ENCODE measurements around the gene SPTBN4.
A peak's percentile ranks its signal among the peaks of the same experiment; 100 is the strongest.
"Not testable (repeated sequence)": the region's sequence is repeated elsewhere in the genome, so short reads cannot be mapped to it uniquely, and the experiment has no call there.

SPTBN4 gene

DNA sequence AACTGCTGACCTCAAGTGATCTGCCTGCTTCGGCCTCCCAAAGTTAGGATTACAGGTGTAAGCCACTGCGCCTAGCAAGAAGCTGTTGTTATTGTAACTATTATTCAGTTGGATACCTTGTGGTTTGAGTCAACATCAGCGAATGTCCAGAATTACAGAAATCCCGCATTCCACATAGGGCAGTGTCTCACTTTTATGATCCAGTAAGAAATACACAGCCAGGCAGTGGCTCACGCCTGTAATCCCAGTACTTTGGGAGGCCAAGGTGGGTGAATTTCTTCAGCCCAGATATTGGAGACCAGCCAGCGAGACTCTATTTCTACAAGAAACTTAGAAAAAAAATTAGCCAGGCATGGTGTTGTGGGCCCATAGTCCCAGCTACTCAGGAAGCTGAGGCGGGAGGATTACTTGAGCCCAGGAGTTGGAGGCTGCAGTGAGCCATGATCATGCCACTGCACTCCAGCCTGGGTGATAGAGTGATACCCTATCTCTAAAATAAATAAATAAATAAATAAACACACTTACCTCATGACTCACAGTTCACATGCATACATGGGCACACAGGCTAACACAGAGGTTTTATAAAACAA lies 43.8 kb downstream of the SPTBN4 start:
- no peak for DNase-seq

DNA sequence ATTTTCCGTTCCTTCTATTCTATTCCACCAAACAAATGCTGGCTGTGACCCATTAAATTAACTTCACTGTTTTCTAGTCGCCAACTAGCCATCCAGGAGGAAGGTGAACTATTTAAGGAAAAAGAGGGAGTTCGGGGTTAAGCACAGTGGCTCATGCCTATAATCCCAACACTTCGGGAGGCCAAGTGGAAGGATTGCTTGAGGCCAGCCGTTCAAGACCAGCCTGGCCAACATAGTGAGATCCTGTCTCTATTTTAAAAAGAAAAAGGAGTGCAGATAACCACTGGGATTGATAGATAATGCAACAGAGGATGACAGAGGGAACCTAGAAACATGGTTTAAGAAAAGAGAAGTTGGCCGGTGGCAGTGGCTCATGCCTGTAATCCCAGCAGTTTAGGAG lies 44.7 kb downstream of the SPTBN4 start:
- DNase-seq: no peak

DNA sequence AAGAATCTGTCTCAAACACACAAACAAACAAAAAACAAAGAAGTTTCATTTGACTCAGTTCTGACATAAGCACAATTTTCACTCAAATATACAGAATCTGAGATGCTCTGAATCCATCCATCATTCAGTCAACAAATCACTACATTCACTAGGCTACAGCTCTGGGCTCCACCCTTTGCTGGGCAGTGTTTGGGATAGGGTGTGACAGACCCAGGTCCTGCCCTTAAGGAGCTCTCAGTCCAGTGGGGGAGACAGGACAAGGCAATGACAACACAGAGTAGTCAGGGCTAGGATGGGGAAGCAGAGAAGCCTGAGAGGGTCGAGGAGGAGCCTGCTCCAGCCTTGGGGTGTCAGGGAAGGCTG lies 45.3 kb downstream of the SPTBN4 start:
- no peak for DNase-seq

DNA sequence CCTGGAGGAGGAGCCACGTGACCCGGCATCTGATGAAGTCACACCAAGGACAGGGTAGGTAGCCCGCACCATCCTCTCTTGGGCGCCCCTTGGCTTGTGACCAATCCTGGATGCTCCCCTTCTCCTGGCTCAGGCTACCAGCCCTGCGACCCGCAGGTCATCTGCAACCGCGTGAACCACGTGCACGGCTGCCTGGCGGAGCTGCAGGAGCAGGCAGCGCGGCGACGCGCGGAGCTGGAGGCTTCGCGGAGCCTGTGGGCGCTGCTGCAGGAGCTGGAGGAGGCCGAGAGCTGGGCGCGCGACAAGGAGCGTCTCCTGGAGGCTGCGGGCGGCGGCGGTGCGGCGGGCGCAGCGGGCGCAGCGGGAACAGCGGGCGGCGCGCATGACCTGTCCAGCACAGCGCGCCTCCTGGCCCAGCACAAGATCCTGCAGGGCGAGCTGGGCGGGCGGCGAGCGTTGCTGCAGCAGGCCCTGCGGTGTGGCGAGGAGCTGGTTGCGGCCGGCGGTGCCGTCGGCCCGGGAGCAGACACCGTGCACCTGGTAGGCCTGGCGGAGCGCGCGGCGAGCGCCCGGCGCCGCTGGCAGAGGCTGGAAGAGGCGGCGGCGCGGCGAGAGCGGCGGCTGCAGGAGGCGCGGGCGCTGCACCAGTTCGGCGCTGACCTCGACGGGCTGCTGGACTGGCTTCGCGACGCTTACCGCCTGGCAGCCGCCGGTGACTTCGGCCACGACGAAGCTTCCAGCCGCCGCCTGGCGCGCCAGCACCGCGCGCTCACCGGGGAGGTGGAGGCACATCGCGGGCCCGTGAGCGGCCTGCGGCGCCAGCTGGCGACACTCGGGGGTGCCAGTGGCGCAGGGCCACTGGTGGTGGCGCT lies 45.9 kb downstream of the SPTBN4 start:
- DNase-seq: no peak

DNA sequence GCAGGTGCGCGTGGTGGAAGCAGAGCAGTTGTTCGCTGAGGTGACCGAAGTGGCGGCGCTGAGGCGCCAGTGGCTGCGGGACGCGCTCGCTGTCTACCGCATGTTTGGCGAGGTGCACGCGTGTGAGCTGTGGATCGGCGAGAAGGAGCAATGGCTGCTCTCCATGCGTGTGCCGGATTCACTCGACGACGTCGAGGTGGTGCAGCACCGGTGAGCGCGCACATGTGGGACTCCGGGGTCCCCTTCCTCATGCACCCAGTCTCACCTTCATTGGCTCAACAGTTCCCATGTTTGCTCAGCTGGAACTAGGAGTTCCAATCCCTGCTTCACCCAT lies 46.5 kb downstream of the SPTBN4 start:
- DNase-seq: no peak

DNA sequence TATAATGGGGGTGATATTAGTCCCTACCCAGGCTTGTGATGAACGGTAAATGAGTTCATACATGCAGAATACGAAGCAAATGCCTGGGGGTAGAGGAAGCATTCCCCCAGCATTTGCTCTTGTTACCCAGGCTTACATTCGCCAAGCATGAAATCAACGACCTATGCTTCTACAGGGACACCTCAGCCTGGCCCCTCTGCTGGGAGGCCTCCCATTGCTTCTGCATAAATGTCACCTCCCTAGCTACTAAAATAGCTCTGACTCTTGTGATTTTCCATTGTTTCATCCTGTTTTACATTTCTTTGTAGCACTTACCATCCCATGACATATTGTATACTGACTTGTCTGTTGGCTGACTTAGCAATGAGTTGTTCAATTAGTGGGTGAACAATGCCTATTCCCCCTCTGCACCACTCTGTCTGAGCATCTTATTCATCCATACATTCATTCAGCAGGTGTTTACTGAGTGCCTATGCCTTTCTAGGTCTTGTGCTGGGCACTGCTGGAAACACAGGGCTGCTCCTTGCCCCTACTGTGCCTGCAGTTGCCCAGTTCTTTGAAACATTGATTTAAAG lies 47.0 kb downstream of the SPTBN4 start:
- no peak for DNase-seq

DNA sequence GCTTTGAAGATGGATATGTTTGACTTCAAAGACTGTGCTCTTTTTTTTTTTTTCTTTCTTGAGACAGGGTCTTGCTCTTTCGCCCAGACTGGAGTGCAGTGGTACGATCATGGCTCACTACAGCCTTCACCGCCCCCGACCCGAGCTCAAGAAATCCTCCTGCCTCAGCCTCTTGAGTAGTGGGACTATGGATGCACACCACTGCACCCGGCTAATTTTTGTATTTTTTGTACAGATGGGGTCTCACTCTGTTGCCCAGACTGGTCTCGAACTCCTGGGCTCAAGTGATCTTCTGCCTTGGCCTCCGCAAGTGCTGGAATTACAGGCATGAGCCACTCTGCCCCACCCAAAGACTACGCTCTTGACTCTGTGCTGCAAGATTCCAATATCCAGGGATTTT lies 50.4 kb downstream of the SPTBN4 start:
- no peak for DNase-seq

DNA sequence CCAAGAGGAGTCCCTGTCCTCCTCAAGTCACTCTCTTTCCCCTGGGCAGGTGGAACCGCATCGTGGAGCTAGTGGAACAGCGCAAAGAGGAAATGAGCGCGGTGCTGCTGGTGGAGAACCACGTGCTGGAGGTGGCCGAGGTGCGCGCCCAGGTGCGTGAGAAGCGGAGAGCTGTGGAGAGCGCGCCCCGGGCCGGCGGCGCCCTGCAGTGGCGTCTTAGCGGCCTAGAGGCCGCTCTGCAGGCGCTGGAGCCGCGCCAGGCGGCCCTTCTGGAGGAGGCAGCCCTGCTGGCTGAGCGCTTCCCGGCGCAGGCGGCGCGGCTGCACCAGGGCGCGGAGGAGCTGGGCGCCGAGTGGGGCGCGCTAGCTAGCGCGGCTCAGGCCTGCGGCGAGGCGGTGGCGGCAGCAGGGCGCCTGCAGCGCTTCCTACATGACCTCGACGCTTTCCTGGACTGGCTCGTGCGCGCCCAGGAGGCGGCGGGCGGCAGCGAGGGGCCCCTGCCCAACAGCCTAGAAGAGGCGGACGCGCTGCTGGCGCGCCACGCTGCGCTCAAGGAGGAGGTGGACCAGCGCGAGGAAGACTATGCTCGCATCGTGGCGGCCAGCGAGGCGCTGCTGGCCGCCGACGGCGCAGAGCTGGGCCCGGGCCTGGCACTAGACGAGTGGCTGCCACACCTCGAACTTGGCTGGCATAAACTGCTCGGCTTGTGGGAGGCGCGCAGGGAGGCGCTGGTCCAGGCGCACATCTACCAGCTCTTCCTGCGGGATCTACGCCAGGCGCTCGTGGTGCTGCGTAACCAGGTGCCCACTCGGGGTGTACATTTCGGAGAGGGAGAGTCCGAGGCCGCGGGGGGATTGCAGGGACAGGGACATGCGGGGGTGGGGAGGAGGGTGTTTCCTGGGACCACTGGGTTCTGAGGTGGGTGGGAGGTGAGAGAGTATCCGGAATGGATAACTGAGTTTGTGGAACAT lies 52.8 kb downstream of the SPTBN4 start:
- DNase-seq: peak in 1 of 2 experiments; percentile 15

DNA sequence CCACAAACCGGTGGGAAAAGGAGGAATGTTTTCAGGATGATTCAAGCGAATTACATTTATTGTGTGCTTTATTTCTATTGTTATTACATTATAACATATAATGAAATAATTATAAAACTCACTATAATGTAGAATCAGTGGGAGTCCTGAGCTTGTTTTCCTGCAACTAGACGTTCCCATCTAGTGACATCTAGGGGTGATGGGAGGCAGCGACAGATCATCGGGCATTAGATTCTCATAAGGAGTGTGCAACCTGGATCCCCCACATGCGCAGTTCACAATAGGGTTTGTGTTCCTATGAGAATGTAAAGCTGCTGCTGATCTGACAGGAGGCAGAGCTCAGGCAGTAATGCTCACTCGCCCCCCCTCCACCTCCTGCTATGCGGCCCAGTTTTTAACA lies 54.5 kb downstream of the SPTBN4 start:
- no peak for DNase-seq

DNA sequence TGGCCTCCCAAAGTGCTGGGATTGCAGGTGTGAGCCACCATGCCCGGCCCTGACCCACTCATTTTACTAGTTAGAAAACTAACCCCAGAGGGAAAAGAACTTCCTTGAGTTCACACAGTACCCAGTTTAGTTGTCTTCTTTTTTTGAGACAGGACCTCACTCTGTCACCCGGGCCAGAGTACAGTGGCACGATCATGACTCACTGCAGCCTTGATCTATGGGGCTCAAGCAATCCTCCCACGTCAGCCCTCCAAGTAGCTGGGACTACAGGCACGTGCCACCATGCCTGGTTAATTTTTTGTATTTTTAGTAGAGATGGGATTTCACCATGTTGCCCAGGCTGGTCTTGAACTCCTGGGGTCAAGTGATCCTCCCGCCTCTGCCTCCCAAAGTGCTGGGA lies 55.1 kb downstream of the SPTBN4 start:
- not testable (repeated sequence) for DNase-seq

DNA sequence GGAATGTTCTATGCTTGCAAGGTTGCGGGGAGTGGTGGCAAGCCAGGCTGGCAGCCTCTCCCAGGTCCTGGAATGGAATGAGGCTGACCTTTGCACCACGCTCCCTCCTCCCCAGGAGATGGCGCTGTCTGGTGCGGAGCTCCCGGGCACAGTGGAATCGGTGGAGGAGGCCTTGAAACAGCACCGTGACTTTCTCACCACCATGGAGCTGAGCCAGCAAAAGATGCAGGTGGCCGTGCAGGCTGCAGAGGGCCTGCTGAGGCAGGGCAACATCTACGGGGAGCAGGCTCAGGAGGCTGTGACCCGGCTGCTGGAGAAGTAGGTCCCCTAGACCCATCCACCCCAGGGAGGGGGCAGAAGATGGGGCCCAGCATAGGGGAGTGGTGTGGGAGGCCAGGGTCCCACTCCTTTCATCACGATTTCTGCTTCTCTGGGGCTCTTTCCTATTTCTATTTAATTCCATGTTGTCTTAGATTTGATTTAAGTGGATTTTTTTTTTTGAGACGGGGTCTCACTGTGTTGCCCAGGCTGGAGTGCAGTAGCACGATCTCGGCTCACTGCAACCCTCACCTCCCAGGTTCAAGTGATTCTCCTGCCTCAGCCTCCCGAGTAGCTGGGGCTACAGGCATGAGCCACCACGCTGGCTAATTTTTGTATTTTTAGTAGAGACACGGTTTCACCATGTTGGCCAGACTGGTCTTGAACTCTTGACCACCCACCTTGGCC lies 56.7 kb downstream of the SPTBN4 start:
- peak in 1 of 2 experiments; percentile 65 for DNase-seq

DNA sequence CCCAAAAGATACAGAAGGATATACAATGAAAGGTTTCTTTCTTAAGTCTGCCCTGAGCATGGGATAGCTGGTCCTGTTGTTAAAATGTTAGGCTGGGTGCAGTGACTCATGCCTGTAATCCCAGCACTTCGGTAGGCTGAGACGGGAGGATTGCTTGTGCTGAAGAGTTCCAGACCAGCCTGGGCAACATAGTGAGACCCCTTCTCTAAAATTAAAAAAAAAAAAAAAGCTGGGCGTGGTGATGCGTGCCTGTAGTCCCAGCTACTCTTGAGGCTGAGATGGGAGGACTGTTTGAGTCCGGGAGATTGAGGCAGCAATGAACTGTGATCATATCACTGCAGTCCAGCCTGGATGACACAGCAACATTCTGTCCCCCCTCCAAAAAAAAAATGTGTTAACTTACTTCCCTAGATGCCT lies 57.3 kb downstream of the SPTBN4 start:
- DNase-seq: no peak

DNA sequence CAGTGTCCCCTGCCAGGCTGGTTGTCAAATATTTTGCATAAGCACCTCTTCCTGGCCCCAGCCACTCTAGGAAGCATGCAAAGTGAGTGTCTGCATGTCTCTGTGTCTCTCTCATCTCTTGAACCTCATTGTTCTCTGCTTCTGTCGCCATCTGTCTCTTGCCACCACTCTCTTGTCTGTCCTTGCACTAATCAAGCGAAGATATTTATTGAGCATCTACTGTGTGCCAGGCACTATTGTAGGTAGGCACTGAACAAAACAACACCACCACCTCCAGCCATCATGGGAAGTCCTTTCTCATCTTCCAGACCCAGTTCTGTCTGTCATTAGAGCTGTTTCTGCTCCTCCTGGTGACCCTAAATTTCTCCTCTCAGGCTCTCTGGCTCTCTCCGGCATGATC lies 57.9 kb downstream of the SPTBN4 start:
- no peak for DNase-seq

DNA sequence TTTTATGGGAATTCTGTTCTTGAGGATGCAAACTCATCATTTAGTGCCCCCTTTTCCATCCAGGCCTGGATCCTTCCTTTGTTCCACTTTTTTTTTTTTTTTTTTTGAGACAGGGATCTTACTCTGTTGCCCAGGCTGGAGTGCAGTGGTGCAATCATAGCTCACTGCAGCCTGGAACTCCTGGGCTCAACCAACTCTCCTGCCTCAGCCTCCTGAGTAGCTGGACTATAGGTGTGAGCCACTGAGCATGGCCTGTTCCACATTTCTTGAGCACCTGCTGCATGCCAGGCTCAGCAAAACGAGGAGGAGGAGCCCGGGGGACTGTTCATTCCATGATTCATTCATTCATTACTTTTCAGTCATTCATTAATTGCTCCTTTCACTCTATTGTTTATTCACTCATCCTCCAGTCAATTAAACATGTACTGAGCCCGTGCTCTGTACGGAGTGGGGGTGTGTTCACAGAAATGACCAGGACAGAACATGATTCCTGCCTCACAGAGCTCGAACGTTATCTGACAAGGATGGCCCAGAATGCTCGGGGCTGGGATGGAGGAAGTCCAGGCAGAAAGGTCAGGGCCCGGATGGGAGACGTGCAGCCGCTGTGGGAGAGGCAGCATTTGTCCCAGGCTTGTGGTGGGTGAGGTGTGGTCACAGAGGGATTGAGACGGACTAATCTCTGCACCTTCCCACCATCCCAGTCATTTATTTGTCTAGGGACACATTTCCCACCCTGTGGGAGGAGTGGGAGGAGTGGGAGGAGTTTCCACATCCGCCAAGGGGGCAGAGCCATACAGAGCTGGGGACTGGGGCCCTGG lies 58.6 kb downstream of the SPTBN4 start:
- no peak for DNase-seq

DNA sequence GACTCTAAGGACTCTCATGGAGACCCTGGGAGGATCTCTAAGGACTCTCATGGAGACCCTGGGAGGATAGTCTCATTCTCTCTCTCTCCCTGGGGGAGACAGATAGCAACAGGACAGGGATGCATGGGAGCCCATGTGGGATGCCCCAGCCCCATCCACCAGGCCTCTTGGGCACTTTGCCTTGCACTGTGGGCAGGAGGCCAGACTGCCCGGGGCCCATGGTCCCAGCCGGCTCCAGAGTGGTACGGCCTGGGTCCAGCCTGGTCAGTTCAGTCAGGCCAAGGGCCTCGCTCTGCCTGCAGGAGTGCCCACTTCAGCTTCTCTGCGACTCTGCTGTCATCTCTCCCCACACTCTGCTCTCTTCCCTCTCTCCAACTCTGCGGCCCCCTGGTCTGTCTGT lies 61.3 kb downstream of the SPTBN4 start:
- DNase-seq: no peak

DNA sequence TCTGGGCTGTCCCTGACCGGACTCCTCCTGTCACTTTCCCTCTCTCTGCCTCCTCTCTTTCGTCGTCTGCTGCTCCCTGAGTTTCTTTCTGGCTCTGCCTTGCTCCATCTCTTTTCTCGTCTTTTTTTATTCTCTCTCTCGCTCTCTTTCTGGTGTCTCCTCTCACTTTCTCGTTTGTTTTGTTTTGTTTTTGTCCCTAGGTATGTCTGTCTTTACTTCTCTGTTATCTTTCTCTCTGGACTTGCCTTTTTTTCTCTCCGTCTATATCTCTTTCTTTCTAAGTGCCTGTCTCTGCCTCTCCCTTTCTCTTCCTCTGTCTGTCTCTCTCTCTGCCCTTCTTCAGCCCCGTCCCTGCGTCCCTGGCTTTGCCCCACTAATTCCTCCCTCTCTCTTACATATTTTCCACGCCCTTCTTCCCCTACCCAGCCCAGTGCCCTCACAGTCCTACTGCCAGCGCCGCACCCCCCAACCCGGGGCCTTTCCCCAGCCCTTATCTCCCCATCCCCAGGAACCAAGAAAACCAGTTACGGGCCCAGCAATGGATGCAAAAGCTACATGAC lies 61.8 kb downstream of the SPTBN4 start:
- no peak for DNase-seq

DNA sequence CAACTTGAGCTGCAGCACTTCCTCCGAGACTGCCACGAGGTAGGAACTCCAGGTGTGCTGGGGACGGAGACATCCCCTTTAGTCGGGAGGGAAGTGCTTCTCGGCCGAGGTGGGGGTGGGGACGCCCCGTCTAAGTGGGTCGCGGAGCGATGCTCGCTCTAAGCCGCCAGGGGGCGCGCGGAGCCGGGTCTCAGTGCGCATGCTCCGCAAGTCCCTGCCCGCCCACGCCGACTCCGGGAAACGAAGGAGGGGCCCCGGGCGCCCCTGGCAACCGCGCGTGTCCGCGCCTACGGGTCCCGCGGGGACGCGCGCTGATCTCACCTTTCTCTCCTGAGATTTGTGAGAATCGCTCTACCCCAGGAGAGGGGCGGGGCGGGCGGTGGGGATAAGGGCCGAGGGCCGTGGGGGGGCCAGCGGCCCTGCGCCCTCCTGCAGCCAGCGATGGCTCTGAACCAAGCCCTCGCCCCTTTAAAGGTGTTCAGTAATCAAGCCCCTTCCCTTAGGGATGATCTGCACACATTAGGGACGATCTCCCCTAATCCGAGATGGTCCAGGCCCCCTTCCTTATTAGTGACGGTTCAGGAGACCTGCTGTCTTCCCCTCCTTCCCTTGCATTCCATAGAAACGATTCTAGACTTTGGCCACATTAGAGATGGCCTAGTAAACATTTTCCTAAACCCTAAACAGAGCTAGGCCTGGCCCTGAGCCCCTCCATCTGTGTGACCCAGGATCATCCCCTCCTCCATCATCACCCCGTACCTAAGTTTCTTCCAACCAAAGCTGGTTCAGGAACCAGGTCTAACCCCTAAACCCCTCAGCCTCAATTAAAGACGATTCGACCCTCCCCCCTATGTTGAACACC lies 62.5 kb downstream of the SPTBN4 start:
- peak; percentile 17 to 47 for DNase-seq

DNA sequence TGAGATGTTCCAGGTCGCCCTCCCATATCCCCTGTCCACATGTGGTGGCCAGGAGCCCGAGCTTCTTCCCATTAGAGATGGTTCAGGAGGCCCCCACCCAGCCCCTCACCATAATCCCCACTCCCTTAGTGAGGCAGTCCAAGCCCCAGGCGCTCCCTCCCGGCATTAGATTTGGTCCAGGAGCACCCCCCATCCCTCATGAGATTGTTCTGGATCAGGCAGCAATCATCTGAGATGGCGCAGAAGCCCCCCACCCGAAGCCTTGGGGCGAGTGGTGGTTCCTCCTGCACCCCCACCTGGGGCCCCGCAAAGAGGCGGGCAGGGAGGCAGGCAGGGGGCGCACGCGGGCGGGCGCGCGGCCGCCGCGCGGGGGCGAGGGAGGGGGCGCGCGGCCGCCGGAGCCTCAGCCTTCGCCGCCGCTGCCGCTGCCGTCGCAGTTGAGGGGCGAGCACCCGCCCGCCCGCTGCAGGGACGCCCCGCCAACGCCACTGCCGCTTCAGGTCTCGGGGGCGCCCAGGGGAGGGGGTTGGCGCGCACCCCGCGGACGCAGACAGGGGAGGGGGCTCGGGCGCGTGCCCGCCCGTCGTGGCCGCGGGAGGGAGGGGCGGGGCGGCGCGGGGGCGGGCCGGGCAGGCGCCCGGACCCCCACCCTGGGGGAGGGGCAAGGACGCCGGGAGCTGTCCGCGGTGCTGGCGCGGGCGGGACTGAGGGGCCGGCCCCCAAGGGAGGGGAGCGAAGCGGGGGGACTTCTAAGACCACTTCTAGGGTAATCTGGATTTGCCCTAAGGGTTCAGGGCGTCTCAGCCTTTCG lies 63.5 kb downstream of the SPTBN4 start:
- DNase-seq: no peak

DNA sequence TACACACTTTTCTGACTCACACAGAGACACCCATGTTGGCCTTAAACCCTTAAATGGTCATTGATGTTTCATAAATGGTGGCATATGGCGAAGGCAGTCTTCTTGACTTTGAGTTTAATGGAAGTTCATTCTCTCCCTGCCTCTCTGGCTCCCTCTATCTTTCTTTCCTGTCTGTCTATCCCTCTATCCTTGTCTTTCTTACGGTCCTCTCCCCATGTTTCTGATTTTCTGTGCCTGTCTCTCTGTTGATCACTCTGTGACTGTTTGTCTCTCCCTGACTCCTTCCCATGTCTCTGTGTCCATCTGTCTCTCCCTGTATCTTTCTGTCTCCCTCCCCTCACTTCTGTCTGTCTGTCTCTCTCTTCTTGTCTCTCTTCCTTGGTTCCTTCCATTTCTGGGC lies 66.7 kb downstream of the SPTBN4 start:
- no peak for DNase-seq
